Stimulated activated CD8-positive, alpha-beta memory T cell treated with anti-CD3 and anti-CD28 coated beads, Interleukin-12 subunit alpha, Interleukin-12 subunit beta, amount 100 ng/mL, for 4 hours (primary cell): Measurements from ENCODE around the gene NSUN3.
"Not testable (repeated sequence)": the region's sequence is repeated elsewhere in the genome, so short reads cannot be mapped to it uniquely, and the experiment has no call there.

Experiments
- DNase-seq: peaks from one replicate; pipeline ENCODE4 v3.0.0-alpha.2; 2020; ENCODE audit warnings: low read depth

The NSUN3 gene

GRCh38 chr3:94069194-94069813, 6.4 kb downstream of the NSUN3 start:
- no peak for DNase-seq

GRCh38 chr3:94070341-94070911, 7.6 kb downstream of the NSUN3 start:
- DNase-seq = no peak

GRCh38 chr3:94071713-94072284, 8.9 kb downstream of the NSUN3 start:
- no peak for DNase-seq

- DNase-seq = no peak
Observed at GRCh38 chr3:94076055-94076454, 13.2 kb downstream of the NSUN3 start.

GRCh38 chr3:94080552-94080951, 17.7 kb downstream of the NSUN3 start:
- not testable (repeated sequence) for DNase-seq

- DNase-seq = no peak
Observed at GRCh38 chr3:94081884-94082283, 19.0 kb downstream of the NSUN3 start.

- no peak for DNase-seq
Observed at GRCh38 chr3:94082391-94082937, 19.6 kb downstream of the NSUN3 start.

GRCh38 chr3:94083261-94083660, 20.4 kb downstream of the NSUN3 start:
- DNase-seq = no peak

GRCh38 chr3:94089126-94089525, 26.3 kb downstream of the NSUN3 start:
- no peak for DNase-seq

GRCh38 chr3:94092086-94092485, 29.2 kb downstream of the NSUN3 start:
- no peak for DNase-seq

GRCh38 chr3:94093151-94093550, 30.3 kb downstream of the NSUN3 start:
- DNase-seq = no peak

- DNase-seq = no peak
Observed at GRCh38 chr3:94095111-94095510, 32.2 kb downstream of the NSUN3 start.

- no peak for DNase-seq
Observed at GRCh38 chr3:94098452-94098851, 35.6 kb downstream of the NSUN3 start.

- DNase-seq = no peak
Observed at GRCh38 chr3:94099311-94099710, 36.5 kb downstream of the NSUN3 start.

- DNase-seq = no peak
Observed at GRCh38 chr3:94101860-94102259, 39.0 kb downstream of the NSUN3 start.

- no peak for DNase-seq
Observed at GRCh38 chr3:94106268-94106667, 43.4 kb downstream of the NSUN3 start.

GRCh38 chr3:94110232-94110631, 47.4 kb downstream of the NSUN3 start:
- not testable (repeated sequence) for DNase-seq

- no peak for DNase-seq
Observed at GRCh38 chr3:94110854-94111253, 48.0 kb downstream of the NSUN3 start.

GRCh38 chr3:94114666-94115065, 51.8 kb downstream of the NSUN3 start:
- DNase-seq = no peak

GRCh38 chr3:94115482-94115881, 52.6 kb downstream of the NSUN3 start:
- no peak for DNase-seq

GRCh38 chr3:94117729-94118128, 54.9 kb downstream of the NSUN3 start:
- no peak for DNase-seq

- no peak for DNase-seq
Observed at GRCh38 chr3:94118390-94118789, 55.5 kb downstream of the NSUN3 start.

GRCh38 chr3:94121161-94121560, 58.3 kb downstream of the NSUN3 start:
- no peak for DNase-seq

- no peak for DNase-seq
Observed at GRCh38 chr3:94127115-94127514, 64.3 kb downstream of the NSUN3 start.
